ENCODE data around the gene ANKRD53. TPM values are rescaled to one million over a fixed set of nuclear protein-coding genes. Genes with fewer than 3 reads are reported as not detected.
A peak's percentile ranks its signal among the peaks of the same experiment; 100 is the strongest.

Gene ANKRD53, protein sequence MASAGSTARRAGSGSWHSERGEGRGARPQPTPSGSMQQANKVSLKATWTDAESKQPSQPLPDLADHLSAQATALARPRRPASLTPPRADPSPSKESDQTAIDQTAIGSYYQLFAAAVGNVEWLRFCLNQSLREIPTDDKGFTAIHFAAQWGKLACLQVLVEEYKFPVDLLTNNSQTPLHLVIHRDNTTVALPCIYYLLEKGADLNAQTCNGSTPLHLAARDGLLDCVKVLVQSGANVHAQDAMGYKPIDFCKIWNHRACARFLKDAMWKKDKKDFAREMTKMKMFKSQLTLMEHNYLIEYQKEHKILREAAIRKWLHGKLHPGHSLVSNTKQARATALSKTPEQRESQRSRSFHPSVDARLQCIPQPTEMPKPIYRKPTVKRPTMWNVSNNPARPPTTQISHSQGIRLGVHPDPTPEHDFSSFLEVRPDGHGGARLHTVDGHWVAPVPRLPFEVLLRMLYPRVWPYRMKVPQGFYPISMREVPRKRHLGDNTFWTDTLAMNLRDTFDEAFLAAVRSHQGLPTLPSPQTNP
- total RNA-seq: 0.35 TPM

DNA sequence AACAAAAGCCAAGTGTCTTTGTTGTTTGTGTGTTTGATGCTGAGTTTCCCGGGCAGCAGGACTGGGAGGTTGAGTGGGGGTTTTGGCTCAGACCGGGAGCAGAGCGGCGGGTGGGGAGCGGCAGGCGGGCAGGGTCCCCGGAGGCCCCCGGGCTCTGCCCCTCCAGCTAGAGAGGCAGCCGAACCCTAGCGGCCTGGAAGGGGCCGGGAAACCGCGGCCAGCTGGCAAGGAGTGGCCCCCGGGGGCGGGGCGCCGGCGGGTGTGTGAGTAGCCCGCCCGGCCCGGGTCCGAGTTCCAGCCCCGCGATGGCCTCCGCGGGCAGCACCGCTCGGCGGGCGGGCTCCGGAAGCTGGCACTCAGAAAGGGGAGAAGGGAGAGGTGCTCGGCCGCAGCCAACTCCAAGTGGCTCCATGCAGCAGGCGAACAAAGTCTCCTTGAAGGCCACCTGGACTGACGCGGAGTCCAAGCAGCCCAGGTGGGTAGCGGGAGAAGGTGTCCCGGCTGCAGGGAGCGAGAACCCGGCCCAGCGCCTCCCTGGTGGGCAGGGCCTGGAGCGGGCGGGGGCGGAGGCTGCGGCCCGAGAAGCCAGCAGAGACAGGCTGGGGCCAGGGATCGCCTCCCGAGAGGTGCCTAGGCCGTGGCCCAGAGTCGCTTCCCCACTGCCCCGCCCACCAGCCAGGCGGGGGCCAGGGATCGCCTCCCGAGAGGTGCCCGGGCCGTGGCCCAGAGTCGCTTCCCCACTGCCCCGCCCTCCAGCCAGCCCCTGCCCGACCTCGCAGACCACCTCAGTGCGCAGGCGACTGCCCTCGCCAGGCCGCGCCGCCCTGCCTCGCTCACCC, at the start of gene ANKRD53:
ANKRD53 (plus strand) TSS at position 290 of the 839 bp plus-strand sequence; CDS start at position 306, 16 bp downstream.
- ATAC-seq (peak; percentile 88), DNase-seq (ENCODE audit: low spot score) (peak; percentile 74)

DNA sequence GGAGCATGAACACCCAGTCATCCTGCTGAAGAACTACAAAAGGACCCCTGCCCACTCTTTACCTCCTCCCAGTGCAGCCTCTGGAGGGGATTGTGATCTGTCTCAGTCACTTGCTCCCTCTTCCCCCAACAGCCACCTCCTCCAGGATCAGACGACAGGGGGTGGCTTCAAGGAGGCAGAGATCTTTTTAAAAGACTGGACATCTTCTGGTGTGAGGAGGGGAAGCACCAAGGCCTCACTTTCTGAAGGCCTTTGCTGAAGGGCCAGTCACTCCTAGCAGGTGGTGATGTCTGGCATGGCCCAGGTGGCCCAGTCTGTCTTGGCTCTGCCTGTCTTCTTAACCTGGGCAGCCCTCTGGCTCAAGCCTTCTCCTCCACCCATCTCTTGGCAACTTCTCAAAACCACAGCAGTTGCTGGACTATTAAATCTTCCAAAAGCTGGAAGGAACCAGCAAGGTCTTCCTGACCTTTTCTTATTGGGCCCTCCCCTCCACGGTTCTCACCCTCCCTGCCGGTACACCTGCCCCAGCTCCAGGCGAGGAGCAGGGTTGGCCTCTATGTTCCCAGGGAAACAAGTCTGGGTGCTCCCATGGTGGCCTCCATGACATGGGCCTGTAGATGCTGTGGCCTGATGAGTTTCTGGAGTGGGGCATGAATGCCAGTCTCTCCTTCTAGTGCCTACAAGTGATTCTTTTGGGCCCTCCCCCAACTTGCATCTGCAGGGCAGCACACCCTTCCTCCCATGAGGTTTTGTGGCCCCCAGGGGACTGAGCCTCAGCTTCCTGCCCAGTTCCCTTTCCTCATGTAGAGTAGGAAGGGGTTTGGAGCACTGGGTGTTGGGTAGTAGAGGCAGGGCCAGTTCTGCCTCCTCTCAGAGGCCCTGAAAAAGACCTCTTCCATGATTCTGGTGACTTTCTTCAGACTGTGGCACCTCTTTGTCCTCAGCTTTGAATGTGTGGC, 47.8 kb upstream of the ANKRD53 start:
- ATAC-seq (no peak), DNase-seq (ENCODE audit: low spot score) (peak; percentile 16)

DNA sequence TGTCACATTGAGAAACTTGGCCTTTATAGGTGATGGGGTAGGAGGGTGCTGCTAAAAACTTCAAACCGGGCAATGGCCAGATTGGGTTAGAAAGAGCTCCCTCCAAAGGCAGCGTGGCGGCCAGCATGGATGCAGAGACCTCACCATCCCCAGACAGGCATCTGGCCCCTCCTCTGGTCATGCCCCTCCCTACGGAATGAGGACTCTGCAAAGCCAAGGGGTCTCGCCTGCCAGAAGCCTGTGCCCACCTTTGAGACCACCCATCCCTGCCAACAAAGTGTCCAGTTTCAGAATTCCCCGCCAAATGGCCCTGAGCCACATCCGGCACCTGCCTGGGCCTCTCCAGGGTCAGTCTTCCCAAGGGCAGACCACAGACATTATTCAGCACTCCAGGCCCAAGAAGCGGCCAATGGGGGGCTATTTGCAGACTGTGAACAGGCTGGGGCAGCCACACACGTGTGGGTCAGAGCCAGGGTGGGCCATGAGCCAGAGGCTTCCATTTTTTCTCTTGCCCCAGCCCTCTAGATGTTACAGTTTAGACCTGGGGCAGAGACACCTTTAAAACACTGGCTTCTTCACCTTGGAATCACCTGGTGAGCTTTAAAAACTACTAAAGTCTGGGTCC, 46.9 kb upstream of the ANKRD53 start:
- DNase-seq (ENCODE audit: low spot score): peak; percentile 38
- ATAC-seq: no peak

DNA sequence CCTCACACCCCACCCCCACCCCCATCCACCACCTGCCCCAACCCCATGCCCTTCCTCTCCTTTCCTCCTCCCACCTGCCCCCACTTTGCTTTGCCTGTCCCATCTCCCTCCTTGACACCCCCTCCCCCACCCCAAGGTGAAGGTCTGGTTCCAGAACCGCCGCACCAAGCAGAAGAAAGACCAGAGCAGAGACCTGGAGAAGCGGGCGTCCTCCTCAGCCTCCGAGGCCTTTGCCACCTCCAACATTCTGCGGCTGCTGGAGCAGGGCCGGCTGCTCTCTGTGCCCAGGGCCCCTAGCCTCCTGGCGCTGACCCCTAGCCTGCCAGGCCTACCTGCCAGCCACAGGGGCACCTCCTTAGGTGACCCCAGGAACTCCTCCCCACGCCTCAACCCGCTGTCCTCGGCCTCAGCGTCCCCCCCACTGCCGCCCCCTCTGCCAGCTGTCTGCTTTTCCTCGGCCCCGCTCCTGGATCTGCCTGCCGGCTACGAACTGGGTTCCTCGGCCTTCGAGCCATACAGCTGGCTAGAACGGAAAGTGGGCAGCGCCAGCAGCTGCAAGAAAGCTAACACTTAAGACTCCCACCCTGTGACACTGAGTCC, 45.7 kb upstream of the ANKRD53 start:
- ATAC-seq (no peak), DNase-seq (ENCODE audit: low spot score) (peak; percentile 32)

DNA sequence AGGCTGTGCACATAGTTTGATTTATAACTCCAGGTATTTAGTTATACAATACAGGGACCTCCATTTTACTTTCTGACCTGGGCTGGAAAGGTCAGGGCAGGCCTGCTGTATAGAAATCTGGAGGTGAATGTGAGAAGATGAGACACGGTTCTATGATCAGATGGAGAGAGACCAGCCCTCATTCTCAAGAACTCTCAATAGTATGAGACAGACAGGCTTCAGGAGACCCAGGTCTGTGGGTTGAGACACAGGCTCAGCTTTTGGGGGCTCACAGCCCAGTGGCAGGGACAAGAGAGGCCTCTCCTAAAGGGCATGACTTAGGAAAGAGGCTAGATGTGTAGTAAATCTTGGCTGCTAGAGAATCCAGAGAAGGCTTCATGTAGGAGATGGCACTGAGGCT, 43.4 kb upstream of the ANKRD53 start:
- DNase-seq (ENCODE audit: low spot score) (peak; percentile 8), ATAC-seq (no peak)

DNA sequence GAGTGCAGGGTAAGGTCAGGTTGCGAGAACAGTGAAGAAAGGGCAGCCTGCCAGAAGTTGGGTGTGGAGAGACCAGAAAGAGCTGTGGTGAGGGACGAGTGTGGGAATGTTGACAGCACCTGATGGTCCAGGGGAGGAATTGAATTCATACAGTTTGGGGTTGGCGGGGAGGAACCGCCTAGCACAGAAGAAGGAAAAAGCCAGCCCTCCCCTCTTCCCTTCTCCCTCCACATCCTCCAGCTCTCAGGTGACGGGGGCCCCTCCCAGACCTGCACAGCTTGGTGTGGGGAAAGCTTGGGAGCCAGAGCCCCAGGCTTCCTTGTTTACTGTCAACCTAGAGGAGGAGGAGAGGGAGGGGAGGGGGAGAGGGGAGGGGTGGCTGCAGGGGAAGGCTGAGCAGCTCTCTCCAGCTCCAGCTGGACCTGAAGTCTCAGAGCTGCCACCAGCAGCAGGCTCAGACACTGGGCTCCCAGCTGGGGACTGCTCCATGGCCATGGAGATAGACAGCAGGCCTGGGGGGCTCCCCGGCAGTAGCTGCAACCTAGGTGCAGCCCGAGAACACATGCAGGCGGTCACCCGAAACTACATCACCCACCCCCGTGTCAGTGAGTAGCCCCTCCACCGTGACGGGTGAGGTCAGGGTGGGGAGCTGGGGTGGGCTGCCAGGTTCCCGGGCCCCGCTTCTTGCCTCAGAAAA, 42.8 kb upstream of the ANKRD53 start, which contains the start of gene ATP6V1B1:
ATP6V1B1 (plus strand) TSS at position 433 of the 697 bp plus-strand sequence; CDS start at position 488, 55 bp downstream.
- DNase-seq (ENCODE audit: low spot score): peak; percentile 24

DNA sequence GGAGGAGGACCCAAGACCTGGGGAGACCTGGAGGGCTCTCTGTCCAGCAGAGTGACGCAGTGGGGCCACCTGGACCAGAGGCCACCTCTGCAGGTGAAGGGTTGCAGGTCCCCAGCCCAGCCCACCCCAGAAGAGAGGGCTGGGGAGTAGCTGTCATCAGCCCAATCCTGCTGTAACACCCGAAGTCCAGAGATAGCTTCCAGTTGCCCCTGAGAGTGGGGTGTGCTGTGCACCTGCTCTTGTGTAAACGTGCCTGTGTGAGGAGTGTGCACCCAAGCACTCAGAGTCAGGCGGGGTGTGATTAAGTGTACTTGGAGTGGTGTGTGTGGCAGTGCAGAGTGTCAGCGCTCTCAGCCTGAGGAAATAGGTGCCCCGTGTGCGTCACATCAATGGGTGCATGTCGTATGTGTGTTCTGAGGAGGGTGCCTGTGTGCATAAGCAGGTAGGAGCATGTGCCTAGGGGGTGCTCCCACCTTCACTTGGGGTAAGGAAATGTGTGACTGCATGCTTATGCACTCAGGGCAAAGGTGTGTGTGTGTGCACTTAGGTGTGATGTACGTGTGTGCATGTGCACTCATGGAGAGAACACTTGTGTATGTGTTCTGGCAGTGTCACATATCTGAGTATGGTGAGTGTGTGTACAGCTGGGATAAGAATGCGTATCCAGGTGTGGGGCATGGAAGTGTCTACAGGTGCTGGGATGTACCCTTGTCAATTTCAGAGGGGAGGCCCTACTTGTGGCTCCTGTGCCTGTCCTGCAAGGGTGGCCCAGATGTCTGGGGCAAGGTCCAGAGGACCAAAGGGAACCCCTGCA, 42.1 kb upstream of the ANKRD53 start:
- DNase-seq (ENCODE audit: low spot score): peak; percentile 26
- ATAC-seq: no peak

More for the DNA sequence above, 42.8 kb upstream of the ANKRD53 start, which contains the start of gene ATP6V1B1:
- ATAC-seq: no peak

DNA sequence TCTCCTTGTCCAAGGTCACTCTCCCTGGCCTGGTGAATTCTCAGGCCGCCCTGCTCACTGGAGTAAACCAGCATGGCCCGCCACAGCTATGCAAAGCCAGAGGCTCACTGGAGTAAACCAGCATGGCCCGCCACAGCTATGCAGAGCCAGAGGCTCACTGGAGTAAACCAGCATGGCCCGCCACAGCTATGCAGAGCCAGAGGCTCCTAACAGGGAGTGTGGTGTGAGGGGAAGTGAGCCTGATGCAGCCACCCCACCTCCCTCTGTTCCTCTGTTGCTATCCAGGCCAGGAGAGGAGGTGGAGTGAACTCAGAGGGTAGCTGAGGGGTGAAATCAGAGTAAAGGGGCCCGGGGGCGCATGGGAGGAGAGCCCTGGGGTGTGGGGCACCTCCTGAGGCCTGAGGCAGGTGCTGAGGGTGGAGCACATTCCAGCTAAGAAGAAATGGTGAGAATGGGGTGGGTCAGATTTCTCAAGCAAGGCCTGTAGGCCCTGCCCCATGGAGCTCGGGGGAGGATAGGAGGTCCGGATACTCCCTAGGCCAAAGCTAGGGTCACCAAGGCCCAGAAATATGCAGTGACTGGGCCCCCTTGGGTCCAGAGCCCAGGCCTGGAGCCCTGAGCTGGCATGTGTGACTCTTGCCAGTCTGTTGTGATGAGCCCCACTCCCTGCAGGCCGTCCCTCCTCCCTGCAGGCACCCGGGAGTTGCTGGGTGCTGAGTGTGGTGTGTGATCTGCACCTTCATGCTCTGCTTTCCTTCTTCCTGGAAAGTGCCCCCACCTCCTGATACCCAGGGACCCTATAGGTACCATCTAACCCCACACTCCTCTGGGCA, 41.2 kb upstream of the ANKRD53 start:
- DNase-seq (ENCODE audit: low spot score) (peak; percentile 21), ATAC-seq (no peak)

DNA sequence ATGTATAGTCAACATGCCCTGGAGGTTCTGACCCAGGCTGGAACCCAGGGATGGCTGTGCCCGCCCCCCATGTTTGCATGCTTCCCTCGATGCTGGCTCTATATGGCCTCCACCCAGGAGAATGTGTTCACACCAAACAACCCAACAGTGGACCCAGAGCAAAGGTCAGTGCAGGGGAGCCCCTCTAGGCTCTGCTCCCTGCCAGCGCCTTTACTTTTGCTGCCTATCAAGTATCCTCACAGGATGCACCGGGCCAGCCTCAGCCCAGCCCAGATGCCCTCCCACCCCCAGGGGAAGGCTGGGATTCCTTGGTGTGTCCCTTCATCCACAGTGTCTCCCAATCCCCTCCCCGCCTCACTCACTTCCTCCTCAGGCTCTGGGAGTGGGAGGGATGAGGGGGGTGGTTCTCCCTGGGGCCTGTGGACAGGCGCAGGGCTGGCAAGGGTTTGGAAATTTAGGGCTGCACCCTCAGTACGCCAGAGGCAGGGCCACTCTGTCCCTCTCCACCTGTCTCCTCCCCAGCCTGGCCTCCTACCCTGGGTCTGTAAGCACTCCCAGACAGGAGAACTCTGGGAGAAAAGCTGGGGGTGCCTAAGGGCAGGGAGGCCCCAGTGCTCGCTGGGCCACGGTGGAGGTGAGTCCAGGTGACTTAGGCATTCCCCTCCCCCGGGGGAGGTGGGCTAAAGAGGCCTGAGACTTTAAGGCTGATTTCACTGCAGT, 40.4 kb upstream of the ANKRD53 start:
- ATAC-seq (no peak), DNase-seq (ENCODE audit: low spot score) (no peak)

DNA sequence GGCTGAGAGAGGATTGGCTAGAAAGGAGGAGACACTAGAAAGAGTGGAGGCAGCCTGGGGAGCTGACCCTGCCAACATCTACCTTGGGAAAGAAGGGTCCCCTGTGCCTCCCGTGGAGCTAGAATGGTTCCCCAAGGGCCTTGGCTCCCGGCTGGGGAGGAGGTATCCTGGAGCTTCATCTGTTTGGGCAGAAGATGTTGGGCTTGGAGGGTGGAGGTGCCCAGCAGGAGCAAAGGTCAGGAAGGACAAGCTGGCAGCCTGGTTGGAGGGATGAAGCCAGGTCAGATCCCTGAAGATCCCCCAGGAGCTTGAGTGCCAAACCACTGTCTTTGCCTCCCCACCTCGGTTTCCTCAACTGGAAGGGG, 39.9 kb upstream of the ANKRD53 start:
- DNase-seq (ENCODE audit: low spot score) (no peak), ATAC-seq (no peak)

DNA sequence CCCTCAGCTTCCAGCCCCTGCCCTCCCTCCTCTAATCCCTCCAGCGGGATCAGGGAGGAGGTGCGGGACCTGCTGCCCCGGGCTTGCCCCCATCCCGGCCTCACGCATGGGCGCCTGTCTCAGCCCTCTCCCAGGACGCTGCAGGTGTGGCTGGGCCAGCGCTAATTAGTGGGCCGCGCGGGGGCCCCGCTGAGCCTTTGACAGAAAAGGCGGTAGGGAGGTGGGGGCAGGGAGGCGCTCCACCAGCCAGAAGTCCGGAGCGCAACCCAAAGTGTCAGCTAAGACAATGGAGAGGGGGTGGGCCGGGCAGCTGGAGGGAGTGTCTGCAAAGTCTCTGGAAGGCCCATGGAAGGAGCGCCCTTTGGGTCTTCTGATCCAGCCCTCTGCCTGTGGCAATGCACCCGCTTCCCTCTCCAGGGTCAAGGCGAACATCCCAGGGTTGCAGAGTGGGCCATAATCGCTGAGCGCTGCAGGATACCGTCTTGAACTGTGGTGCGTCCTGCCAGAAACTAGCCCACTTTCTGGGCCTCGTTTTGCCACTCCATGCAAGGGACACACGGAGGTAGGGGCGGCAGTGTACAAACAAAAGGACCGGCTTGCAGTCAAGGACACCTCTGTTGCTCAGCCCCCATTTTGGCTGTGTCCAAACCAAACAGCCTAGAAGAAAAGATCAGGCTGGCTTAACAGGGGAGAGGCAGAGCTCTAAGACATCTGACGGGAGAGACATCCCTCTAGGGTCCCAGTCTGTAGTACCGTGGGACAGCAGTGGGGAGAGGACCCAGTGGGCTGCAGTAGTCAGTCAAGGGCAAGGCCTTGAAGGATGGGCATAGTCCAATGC, 39.2 kb upstream of the ANKRD53 start:
- ATAC-seq (no peak), DNase-seq (ENCODE audit: low spot score) (peak; percentile 35)

DNA sequence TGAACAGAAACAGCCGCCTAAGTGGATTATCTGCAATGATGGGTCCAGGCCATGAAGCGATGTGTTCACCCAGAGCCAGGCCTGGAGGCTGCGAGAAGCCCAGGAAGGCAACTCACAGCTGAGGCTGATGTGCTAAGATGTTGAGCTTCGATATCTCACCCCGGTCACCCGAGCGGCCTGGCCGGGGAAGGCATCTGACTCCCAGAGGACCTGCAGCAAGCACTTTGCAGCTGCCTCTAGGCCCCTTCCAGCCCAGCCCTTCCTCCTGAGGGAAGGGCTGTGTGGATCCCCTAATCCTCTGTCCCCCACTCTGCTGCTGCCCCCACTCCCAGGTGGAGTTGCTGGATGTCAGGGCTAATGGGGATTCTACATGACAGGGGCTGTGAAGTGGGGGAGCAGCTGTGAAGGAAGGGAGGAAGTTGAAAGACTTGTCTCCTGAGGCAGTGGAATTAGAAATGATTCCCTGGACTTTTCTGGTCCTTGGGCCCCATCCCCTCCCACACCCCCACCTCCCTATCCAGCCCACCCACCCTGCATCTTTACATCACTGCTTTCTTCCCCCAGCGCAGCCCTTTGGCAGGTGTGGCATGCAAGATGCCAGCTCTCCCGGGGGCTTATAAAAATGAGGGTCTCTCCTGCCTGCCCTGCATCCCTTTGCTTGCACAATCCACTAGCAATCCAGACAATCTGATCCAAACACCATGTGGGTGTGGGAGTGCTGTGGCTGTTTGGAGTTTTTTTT, 38.4 kb upstream of the ANKRD53 start:
- DNase-seq (ENCODE audit: low spot score): no peak
- ATAC-seq: no peak

DNA sequence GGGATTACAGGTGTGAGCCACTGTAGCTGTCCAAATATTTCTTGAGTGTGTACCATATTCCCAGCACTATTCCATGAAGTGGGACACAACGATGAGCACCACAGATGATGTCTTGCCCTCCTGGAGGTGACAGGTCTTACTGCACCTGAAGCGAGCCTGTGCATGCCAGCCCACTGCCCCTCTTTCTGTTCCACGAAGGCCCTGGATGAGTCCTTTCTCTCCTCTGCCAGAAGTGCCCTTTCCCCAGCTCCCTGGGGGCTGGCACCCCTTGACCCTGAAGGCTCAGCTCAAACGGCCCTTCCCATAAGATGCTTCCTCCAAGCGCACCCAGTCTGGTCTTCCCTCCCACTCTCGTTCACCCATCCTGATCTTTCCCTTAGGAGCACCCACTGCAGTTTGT, 37.2 kb upstream of the ANKRD53 start:
- ATAC-seq: no peak
- no peak for DNase-seq (ENCODE audit: low spot score)

DNA sequence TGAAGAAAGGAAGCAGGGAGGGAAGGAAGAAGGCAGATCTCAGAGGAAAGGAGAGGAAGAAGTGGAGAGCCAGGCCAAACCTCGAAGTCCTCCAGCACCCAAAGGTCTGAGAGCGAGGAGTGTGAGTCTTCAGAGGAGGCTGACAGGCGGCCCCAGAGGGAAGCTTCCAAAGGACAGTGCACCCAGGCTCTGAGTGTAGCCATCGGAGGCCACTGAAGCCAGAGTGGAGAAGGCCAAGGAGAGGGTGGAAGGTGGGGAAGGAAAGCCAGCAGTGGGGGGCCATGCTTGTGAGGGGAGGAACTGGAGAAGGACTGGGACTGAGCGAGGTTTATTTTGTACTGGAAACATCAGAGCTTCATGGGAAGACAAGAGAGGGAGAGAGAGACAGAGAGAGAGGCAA, 36.7 kb upstream of the ANKRD53 start:
- DNase-seq (ENCODE audit: low spot score) (no peak), ATAC-seq (no peak)
